Measurements from ENCODE around the gene LCN15. TPM values are rescaled to one million over a fixed set of nuclear protein-coding genes. Genes with fewer than 3 reads are reported as not detected.

LCN15 gene, protein sequence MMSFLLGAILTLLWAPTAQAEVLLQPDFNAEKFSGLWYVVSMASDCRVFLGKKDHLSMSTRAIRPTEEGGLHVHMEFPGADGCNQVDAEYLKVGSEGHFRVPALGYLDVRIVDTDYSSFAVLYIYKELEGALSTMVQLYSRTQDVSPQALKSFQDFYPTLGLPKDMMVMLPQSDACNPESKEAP
- total RNA-seq, result not detected in 2 replicates

DNA sequence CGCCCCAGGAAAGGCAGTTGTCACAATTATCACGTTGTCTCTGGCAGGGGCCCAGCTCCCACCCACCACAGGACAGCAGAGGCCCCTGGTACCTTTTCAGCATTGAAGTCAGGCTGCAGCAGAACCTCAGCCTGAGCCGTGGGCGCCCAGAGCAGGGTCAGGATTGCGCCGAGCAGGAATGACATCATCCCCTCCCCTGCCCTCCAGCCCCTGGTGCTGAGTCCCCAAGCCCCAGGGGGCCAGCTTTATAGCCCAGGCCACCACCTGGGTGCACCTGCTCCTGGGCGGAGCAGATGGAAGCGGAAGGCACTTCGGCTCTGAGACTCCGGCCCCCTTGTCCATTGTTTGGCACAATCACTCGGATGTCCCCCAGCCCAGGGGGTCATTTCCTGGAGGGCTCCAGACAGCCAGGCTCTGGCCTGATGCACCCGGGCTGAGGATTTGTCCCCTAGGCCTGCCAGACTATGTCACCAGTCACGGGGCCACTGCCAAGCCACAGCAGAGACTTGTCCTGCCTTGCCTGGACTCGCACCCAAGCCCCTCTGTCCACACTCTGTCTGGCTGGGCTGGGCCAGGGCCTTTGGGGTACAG lies at the start of gene LCN15:
Gene LCN15 (minus strand): TSS at position 218 of the 591 bp plus-strand sequence. CDS start 30 bp downstream, at position 188.

DNA sequence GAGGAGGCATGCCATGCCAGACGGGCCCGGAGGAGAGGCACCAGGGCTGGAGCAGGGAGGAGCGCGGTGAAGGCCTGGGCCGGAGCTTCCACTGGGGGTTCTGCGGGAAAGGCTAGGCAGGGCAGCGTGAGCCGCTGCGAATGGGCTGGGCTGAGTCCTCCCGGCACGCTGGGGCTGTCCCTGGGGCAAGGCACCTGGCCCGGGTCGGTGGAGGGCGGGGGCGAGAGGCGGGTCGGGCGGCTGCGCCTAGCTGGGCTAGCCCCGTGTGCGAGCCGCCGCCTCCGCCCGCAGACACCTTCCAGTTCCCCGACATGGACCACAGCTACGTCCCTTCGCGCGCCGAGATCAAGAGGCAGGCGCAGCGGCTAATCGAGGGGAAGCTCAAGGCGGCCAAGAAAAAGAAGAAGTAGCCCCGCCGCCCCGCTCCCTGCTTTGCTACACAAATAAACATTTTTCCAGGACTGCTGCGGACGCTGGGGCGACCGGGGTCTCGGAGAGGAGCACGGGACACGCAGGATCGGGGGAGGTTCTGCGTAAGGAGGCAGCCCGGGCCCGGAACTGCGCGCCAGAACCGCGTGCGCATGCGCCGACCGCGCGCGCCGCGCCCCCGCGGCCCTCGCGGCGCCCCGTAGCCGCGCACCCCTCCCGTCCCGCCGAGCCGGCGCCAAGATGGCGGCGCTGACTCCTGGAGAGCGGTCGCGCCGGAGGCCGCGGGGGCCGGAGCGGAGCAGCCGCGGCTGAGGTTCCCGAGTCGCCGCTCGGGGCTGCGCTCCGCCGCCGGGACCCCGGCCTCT lies 43.2 kb upstream of the LCN15 start, which contains the start of gene RABL6:
Gene RABL6 (plus strand): TSS at position 668 of the 794 bp plus-strand sequence. CDS start 249 bp downstream, outside the sequence.

DNA sequence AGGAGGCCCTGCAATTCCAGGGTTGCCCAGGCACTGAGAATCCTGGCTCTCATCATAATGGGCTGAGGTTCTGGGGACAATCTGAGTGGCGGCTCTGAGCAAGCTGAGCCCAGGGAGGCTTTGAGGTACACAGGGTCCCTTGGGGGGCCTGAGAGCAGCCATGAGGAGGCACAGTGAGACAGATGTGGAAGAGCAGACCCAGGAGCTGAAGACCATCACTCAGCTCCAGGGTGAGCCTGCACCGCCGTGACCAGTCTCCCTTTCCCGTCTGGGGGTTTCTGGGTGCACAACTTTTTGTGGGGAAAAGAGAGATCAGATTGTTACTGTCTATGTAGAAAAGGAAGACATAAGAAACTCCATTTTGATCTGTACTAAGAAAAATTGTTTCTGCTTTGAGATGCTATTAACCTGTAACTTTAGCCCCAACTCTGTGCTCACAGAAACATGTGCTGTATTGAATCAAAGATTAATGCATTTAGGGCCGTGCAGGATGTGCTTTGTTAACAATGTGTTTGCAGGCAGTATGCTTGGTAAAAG lies 32.0 kb upstream of the LCN15 start, which contains the start of gene CCDC183:
Gene CCDC183 (plus strand): TSS at position 101 of the 537 bp plus-strand sequence. CDS start 60 bp downstream, at position 161.

DNA sequence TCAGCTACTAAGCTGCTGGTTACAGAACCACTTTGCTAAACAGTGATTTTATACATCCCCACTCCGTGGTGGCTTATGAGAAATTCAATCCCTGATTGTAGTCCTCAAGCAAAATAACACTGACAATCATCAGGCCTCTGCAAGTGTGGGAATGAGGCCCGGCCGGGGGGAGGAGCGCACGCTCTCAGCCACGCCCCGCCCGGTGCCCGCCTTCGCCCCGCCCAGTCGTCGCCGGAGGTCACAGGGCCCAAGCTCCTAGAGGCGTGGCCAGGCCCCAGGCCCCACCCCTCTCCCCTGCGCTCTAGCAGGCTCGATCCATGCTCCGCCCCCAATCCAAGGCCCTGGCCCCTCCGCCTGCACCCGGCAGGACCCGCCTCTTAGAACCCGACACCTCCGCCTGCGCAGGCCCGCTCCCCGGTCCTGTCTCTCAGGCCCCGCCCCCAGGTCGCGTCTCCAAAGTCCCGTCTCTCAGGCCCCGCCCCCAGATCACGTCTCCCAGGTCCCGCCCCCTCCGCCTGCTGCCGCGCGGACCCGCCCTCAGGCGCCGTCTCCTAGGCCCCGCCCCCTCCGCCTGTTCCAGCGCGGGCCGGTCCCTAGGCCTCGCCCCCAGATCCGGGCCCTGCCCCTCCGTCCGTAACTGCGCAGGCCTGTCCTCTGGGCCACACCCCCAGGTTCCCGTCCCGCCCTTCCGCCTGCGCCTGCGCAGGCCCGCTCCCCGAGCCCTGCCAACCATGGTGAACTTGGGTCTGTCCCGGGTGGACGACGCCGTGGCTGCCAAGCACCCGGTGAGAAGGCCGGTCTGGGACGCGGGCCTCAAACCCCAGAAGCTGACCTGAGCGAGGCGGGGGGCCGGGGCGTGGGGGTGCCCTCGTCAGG lies 26.6 kb upstream of the LCN15 start, which contains the start of gene TMEM141:
Gene TMEM141 (plus strand): TSS at position 705 of the 876 bp plus-strand sequence. CDS start 27 bp downstream, at position 732.

DNA sequence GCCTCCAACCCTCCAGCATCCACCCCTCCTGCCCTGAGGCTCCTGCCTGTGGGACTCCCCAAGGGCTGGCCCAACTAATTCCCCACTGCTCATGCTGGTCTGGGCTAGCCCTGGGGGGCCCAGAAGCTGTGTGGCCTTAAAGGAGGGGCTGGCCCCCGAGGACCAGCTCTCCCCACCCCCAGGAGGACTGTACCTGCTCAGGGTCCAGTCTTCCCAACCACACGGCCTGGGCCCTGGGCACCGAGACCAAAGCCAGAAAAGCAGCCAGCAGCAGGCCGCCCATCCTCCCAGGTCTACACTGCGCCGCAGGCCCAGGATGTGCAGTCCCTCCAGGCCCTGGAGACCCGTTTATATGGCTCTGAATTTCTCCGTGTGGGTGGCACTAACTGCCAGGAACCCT lies 16.1 kb downstream of the LCN15 start, which contains the start of gene LCN6:
Gene LCN6 (minus strand): TSS at position 325 of the 400 bp plus-strand sequence. CDS start 42 bp downstream, at position 283.

DNA sequence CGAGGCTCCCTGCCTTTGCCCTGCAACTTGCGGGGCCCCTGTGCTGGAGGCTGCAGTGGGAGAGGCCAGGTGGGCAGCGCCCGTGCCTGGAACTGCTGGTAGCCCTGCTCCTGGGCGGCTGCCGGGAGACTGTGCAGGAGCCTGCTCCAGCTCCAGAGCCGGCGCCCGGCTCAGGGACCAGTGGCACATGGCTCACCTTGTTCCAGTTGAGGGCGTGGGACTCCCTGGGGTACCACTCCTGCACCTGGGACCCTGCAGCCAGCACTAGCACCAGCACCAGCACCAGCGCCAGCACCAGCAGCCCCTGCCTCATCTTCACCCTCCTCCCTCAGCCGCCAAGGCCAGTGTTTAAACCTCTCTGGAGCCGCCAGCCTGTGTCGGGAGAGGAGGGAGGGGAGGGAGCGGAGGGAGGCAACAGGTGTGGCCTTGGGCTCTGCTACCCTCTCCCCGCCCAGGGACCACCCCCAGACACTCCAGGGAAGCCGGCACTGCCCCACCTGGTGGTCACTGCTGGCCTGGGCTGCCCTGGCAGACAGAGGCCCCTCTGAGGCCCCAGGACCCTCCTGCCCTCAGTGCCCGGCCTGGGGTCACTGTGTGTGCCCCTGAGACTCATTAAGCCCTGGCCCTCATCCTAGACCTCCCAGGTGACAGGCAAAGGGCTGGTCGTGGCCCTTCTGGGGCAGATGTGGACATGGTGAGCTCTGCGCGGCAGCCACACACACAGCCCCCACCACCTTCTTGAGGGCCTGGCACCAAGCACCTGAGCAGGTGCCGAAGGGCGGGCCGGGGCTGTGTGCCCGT lies 21.5 kb downstream of the LCN15 start, which contains the start of gene LCN10:
Gene LCN10 (minus strand): TSS at position 350 of the 801 bp plus-strand sequence. CDS start 37 bp downstream, at position 313.

DNA sequence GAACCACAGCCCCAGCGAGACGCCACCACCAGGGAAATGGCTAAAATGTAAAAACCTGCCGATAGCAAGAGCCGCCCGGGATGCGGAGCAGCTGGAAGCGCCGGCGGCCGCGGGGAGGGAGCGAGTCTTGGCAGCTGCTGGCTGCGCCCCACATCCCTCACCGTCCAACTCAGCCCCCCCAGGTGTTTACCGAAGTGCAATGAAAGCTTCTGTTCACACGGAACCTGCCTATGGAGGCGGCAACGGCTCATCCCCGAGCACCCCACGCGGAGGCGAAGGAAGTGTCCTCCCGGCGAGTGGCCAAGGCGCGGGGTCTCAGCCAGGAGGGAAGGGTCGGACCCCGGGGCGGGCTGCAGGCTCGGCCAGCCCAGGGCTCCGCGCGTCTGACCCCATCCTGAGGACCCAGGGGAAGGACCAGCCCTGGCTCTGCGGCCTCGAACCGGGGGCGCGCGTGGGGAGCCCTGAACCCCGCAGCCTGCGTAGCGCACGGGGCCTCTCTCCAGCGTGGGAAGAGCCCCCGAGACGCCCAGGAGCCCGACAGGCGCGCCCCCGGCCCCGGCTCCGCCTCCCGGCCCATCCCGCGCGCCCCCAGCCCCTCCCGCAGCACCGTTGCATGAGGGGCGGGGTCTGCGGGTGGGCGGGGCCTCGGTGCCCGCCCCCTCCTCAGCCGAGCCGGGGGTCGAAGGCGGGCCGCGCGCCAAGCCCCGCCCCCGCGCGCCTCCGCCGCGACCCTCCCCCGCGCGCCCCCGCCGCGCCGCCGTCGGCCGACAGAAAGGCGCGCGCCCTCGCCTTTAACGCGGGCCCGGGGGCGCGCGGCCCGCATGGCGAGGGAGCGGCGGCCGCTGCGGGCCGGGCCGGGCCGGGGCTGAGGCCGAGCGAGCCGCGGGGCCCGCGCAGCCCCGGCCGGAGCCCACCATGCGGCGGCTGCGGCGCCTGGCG lies 52.3 kb downstream of the LCN15 start, which contains the start of gene DIPK1B:
Gene DIPK1B (plus strand): TSS at position 822 of the 939 bp plus-strand sequence. CDS start 94 bp downstream, at position 916.

Other genes with a start within 250 kb of the LCN15 start
- 12.1 and 24.5 TPM in 2 replicates for gene NOTCH1, start 218.5 kb downstream of the LCN15 start, total RNA-seq
- gene EGFL7, start 101.6 kb downstream of the LCN15 start, total RNA-seq, result 38.3 and 57.8 TPM in 2 replicates
- 54.1 and 55.0 TPM in 2 replicates for gene AGPAT2, start 77.1 kb downstream of the LCN15 start, total RNA-seq
- gene DIPK1B, start 51.9 kb downstream of the LCN15 start, total RNA-seq, result 8.1 and 12.1 TPM in 2 replicates
- not detected in 2 replicates for gene LCN10, start 21.6 kb downstream of the LCN15 start, total RNA-seq
- gene LCN6, start 16.0 kb downstream of the LCN15 start, total RNA-seq, result not detected in 2 replicates
- not detected in 2 replicates for gene LCN8, start 6.3 kb downstream of the LCN15 start, total RNA-seq
- gene TMEM141, start 26.8 kb upstream of the LCN15 start, total RNA-seq, result 84.2 and 95.0 TPM in 2 replicates
- under 0.01 and 0.28 TPM in 2 replicates for gene CCDC183, start 31.8 kb upstream of the LCN15 start, total RNA-seq
- gene RABL6, start 43.4 kb upstream of the LCN15 start, total RNA-seq, result 41.4 and 79.9 TPM in 2 replicates
- gene AJM1, start 78.0 kb upstream of the LCN15 start, total RNA-seq, result 1.5 and 6.8 TPM in 2 replicates
- 96.0 and 110 TPM in 2 replicates for gene PHPT1, start 84.9 kb upstream of the LCN15 start, total RNA-seq
- 3.3 and 9.6 TPM in 2 replicates for gene MAMDC4, start 87.8 kb upstream of the LCN15 start, total RNA-seq
- 297 and 393 TPM in 2 replicates for gene EDF1, start 101.8 kb upstream of the LCN15 start, total RNA-seq
- 9.0 and 28.9 TPM in 2 replicates for gene TRAF2, start 122.0 kb upstream of the LCN15 start, total RNA-seq
- 161 and 176 TPM in 2 replicates for gene FBXW5, start 180.2 kb upstream of the LCN15 start, total RNA-seq
- 0.19 TPM in 1 of 2 replicates, not detected in the other for gene C8G, start 180.7 kb upstream of the LCN15 start, total RNA-seq
- not detected in 2 replicates for gene LCN12, start 187.8 kb upstream of the LCN15 start, total RNA-seq
- 1.7 TPM in 1 of 2 replicates, not detected in the other for gene PTGDS, start 213.0 kb upstream of the LCN15 start, total RNA-seq
- gene LCNL1, start 218.5 kb upstream of the LCN15 start, total RNA-seq, result 0.85 TPM in 1 of 2 replicates, not detected in the other
- gene PAXX, start 227.9 kb upstream of the LCN15 start, total RNA-seq, result 14.9 and 23.6 TPM in 2 replicates
- gene CLIC3, start 232.1 kb upstream of the LCN15 start, total RNA-seq, result 0.56 and 1.7 TPM in 2 replicates

Measured in regular cardiac myocyte (primary cell).